IPS-18c (cell line): ENCODE measurements around the gene C14orf119.

ENCODE experiments used
- H3K4me3 ChIP-seq: 2 replicates; pipeline ENCODE4 v1.7.0; 2013; ENCODE audit warnings: low read depth, mild to moderate bottlenecking, low read length, moderate library complexity; ENCODE audit not compliant: insufficient read depth
- H3K9me3 ChIP-seq: one replicate; pipeline ENCODE4 v1.6.1; 2013; ENCODE audit warnings: mild to moderate bottlenecking, low read length, moderate library complexity; ENCODE audit not compliant: control insufficient read depth, insufficient read depth

The C14orf119 gene

GRCh38 chr14:23057757-23058653 lies 37.3 kb upstream of the C14orf119 start:
- H3K9me3 ChIP-seq, result no peaks in the 10 kb centered on the region
- peak overlapping the region; percentile 82 for H3K4me3 ChIP-seq

- Histone ChIP-seq H3K4me3 (no peak overlapping the region), H3K9me3 (no peaks in the 10 kb centered on the region)
These were observed 36.4 kb upstream of the C14orf119 start for GRCh38 chr14:23058654-23059504.

GRCh38 chr14:23060536-23061260 lies 34.6 kb upstream of the C14orf119 start:
- Histone ChIP-seq H3K4me3 (no peak overlapping the region), H3K9me3 (no peaks in the 10 kb centered on the region)

GRCh38 chr14:23062002-23062401 lies 33.3 kb upstream of the C14orf119 start:
- Histone ChIP-seq H3K9me3 (no peaks in the 10 kb centered on the region), H3K4me3 (no peak overlapping the region)

- no peak overlapping the region for H3K4me3 ChIP-seq
- H3K9me3 ChIP-seq, result no peaks in the 10 kb centered on the region
These were observed 31.7 kb upstream of the C14orf119 start for GRCh38 chr14:23063601-23064000.

- H3K9me3 ChIP-seq, result no peaks in the 10 kb centered on the region
These were observed 28.9 kb upstream of the C14orf119 start for GRCh38 chr14:23066368-23066767.

GRCh38 chr14:23066855-23067744 lies 28.2 kb upstream of the C14orf119 start:
- no peak overlapping the region for H3K4me3 ChIP-seq
- H3K9me3 ChIP-seq, result no peaks in the 10 kb centered on the region

More at GRCh38 chr14:23066368-23066767, 28.9 kb upstream of the C14orf119 start:
- no peak overlapping the region for H3K4me3 ChIP-seq

GRCh38 chr14:23067847-23068788 lies 27.2 kb upstream of the C14orf119 start:
- H3K4me3 ChIP-seq, result no peak overlapping the region
- no peaks in the 10 kb centered on the region for H3K9me3 ChIP-seq

GRCh38 chr14:23068789-23069412 lies 26.4 kb upstream of the C14orf119 start:
- H3K4me3 ChIP-seq, result no peak overlapping the region
- H3K9me3 ChIP-seq, result no peaks in the 10 kb centered on the region

GRCh38 chr14:23069413-23069806 lies 25.9 kb upstream of the C14orf119 start:
- no peak overlapping the region for H3K4me3 ChIP-seq
- no peaks in the 10 kb centered on the region for H3K9me3 ChIP-seq

GRCh38 chr14:23070262-23071129 lies 24.8 kb upstream of the C14orf119 start:
- H3K4me3 ChIP-seq, result peak overlapping the region; percentile 60

GRCh38 chr14:23071244-23071920 lies 23.9 kb upstream of the C14orf119 start:
- Histone ChIP-seq H3K9me3 (no peaks in the 10 kb centered on the region), H3K4me3 (peak overlapping the region; percentile 60)

More at GRCh38 chr14:23070262-23071129, 24.8 kb upstream of the C14orf119 start:
- no peaks in the 10 kb centered on the region for H3K9me3 ChIP-seq

- Histone ChIP-seq H3K9me3 (no peaks in the 10 kb centered on the region), H3K4me3 (peak overlapping the region; percentile 17)
These were observed 23.3 kb upstream of the C14orf119 start for GRCh38 chr14:23071921-23072539.
